D721Med (cell line): ENCODE results near the gene SHF.

ENCODE experiments used
- DNase-seq: peaks from one replicate; pipeline ENCODE4 v3.0.0; 2011; ENCODE audit warnings: low spot score; ENCODE audit not compliant: insufficient read length
- FAIRE-seq: peaks from 2 replicates; lab custom pipeline; 2011; peaks lifted over from hg19 to GRCh38; lab: Jason Lieb, UNC
- TF ChIP-seq, protein P1 (sequence below): IDR thresholded peaks from 2 replicates; pipeline ENCODE4 v1.5.1; 2012; ENCODE audit warnings: mild to moderate bottlenecking, control low read depth; ENCODE audit not compliant: insufficient read depth; ENCODE audit errors: missing control alignments

SHF gene

DNA sequence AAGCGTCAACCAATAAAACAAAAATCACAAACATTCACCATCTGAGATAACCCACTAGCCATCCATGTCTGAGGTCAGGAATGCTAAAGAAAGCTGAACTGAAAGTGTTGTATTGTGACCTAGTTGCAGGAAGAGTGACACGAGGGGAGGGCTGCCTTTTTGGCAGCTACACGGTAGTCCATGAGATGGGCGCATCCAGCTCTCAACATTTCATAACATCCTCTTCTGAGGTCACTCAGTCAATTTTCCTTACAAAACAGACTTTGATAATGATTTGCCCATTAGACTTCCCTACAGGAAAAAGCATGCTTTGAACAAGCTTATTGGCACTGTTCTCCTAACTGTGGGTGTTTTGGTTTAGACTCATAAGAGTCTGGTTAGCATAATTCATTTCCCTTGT is 15.4 kb upstream of the SHF start:
- no peak for FAIRE-seq
- DNase-seq = no peak
- TF ChIP-seq, protein P1, sequence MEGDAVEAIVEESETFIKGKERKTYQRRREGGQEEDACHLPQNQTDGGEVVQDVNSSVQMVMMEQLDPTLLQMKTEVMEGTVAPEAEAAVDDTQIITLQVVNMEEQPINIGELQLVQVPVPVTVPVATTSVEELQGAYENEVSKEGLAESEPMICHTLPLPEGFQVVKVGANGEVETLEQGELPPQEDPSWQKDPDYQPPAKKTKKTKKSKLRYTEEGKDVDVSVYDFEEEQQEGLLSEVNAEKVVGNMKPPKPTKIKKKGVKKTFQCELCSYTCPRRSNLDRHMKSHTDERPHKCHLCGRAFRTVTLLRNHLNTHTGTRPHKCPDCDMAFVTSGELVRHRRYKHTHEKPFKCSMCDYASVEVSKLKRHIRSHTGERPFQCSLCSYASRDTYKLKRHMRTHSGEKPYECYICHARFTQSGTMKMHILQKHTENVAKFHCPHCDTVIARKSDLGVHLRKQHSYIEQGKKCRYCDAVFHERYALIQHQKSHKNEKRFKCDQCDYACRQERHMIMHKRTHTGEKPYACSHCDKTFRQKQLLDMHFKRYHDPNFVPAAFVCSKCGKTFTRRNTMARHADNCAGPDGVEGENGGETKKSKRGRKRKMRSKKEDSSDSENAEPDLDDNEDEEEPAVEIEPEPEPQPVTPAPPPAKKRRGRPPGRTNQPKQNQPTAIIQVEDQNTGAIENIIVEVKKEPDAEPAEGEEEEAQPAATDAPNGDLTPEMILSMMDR = no peak

GRCh38 chr15:45201869-45202268 is 14.1 kb upstream of the SHF start:
- TF ChIP-seq, protein P1 = no peak
- FAIRE-seq (no peak), DNase-seq (no peak)

GRCh38 chr15:45201557-45201859 is 13.7 kb upstream of the SHF start:
- no peak for FAIRE-seq
- TF ChIP-seq, protein P1 = no peak
- DNase-seq = no peak

DNA sequence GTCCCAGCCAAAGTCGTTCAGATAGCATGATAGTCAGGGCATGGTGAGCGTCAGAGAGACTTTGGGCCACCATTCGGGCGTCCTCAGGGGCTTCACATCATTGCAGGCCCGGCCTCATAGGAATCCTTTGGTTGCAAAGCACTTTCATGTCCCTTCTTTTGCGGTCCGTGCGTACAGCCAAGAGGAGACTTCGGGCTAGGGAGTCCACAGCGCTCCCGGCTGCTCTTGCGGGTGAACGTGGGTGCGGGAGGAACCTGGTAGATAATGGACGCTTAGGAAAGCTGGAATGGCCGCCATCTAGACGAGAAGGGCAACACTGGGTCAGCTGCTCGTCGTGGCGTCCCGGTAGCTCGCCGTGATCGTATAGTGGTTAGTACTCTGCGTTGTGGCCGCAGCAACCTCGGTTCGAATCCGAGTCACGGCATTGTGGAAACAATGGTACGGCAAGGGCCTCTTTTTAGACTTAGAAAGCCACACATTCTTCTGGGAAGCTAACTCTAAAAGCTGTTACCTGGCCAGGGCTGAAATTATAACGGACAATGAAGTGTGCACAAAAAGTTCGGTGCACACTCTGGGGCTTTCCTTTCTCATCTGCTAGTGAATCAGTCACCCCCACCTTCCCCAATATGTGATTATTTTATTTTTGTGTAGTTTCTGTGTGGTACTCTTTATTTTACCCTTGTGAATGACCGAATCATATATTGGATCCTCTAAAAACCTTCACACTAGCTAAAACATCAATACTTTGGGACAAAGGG is 13.2 kb upstream of the SHF start:
- FAIRE-seq (no peak), DNase-seq (no peak)
- TF ChIP-seq, protein P1 = no peak

DNA sequence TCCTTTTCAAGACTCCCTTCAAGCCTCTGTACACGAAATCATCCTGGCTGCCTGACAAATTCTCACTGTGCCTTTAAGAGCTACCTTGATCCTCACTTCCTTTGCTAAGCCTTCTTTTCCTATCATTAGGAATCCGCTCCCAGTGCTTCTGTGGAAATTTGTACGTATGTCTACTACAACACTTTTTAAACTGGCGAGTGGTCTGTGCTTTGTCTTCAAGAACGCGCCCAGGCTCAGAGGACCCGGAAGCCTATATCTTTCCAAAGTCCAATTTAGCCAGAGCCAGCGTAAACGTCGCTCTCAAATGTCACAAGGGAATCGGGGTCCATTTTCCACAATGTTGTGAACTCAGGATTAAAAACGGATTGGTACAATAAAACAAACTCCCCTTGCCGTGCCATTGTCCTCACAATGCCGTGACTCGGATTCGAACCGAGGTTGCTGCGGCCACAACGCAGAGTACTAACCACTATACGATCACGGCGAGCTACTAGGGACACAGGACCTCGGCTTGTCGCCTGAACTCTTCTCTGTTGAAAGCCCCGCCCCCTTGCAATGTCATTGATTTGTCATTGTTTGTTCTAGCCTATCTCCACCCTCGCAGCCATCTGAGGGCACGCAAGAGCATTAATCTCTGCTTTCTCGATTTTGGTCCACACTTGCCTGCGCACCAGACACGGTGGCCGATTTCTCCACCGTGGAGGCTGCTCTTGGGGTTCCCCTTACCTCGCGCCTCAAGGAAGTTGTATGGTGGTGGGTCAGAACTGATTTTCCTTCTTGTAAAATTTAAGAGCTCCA is 12.4 kb upstream of the SHF start:
- TF ChIP-seq, protein P1 = no peak
- FAIRE-seq = no peak

DNA sequence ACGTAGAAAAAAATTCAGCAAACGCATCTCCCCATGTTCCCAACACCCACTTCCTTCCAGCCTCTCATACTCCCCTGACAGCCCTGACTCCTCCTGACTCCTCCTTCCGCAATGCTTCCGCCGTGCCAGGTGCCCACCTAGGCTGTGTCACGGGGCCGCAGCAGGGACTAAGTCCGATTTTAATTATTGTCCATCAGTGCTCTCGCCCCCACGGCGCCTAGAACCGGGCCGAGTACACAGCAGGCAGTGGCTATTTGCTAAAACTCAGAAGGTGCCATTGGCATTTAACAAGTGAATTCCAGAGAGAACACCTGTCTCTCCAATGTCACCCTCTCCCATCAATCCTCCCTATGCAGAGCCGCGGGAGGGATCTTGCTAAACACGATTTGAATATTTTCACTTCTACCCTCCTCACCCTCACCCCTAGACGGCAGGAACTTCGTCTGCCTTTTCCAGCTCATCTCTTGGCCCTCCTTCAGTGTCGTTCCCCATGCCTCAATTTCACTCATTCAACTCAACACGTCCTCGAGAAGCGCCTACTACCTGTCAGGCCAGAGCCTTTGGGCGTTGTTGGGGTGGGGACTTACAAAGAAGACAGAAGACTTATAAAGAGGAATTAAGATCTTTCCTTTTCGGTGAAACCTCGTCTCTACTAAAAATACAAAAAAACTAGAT is 11.5 kb upstream of the SHF start:
- FAIRE-seq (no peak), DNase-seq (no peak)
- TF ChIP-seq, protein P1 = no peak

More for the DNA sequence above, 12.4 kb upstream of the SHF start:
- no peak for DNase-seq
